IPS DF 4.7 (cell line): ENCODE results near the gene HEXIM1.

Source experiments
- DNase-seq: peaks from one replicate; pipeline ENCODE4 v3.0.0-alpha.2; 2013; ENCODE audit warnings: low spot score; ENCODE audit errors: extremely low read depth

The HEXIM1 gene

DNA sequence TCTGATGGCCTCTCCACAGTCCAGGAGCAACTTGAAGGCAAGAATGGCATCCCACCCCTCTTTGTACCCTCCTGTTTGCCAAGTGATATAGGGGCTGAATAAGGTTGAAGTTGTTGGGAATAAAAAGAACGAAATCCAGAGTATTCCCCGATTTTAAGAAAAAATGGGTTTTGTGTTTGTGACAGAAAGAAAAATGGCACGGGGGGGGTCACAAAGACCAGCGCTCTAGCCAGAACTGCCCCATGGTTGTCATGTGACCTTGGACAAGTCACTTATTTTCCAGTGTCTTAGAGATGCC, 1.7 kb upstream of the HEXIM1 start:
- no peak for DNase-seq

- DNase-seq: no peak
These were observed 1.2 kb upstream of the HEXIM1 start for GRCh38 chr17:45146890-45147580.

- DNase-seq: no peak
These were observed 593 bp upstream of the HEXIM1 start for GRCh38 chr17:45147581-45148182.

- no peak for DNase-seq
These were observed 878 bp downstream of the HEXIM1 start for GRCh38 chr17:45149037-45149668.

DNA sequence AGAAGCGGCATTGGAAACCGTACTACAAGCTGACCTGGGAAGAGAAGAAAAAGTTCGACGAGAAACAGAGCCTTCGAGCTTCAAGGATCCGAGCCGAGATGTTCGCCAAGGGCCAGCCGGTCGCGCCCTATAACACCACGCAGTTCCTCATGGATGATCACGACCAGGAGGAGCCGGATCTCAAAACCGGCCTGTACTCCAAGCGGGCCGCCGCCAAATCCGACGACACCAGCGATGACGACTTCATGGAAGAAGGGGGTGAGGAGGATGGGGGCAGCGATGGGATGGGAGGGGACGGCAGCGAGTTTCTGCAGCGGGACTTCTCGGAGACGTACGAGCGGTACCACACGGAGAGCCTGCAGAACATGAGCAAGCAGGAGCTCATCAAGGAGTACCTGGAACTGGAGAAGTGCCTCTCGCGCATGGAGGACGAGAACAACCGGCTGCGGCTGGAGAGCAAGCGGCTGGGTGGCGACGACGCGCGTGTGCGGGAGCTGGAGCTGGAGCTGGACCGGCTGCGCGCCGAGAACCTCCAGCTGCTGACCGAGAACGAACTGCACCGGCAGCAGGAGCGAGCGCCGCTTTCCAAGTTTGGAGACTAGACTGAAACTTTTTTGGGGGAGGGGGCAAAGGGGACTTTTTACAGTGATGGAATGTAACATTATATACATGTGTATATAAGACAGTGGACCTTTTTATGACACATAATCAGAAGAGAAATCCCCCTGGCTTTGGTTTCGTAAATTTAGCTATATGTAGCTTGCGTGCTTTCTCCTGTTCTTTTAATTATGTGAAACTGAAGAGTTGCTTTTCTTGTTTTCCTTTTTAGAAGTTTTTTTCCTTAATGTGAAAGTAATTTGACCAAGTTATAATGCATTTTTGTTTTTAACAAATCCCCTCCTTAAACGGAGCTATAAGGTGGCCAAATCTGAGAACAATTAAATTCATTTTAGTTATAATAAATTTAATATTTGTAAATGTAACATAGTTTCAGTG, 1.7 kb downstream of the HEXIM1 start:
- no peak for DNase-seq

DNA sequence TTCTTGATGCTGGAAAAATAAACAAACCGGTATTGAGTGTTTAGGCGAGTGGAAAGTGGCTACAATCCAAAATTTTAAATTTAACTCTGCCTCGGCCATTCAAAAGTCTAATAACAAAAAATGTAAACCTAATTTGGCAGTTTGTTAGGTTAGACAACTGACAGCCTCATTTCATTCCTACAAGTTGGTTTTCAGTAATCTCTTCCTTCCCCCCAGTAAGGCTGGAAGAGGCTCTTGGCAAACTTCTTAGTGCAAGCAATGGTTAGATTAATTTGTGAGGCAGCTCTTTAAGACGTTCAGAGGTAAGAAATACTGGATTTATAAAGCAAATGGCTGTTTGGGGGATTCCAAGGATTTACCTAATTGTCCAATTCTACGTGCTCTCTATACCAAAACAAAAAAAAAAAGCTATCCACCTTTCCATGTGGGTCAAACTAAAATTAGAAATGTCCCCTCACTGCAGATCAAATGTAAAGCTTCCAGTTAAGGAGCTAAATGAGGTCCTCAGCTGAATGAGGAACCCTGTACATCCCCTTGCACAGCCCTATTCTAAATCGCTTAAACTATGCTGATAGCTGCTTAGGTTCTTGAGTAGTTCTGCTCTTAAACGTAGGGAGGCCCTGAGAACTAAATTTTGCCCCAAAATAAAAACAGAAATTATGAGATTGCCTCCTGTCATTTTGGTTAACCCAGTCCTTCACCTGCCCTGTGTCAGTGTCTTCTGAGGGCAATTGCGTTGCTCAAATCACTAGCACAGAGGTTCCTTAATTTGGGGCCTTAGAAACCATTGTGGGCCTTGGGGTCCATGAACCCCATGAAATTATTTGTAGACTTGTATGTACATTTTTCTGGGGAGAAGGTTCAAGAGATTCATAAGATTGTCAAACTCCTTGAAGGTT, 2.9 kb downstream of the HEXIM1 start:
- no peak for DNase-seq

DNA sequence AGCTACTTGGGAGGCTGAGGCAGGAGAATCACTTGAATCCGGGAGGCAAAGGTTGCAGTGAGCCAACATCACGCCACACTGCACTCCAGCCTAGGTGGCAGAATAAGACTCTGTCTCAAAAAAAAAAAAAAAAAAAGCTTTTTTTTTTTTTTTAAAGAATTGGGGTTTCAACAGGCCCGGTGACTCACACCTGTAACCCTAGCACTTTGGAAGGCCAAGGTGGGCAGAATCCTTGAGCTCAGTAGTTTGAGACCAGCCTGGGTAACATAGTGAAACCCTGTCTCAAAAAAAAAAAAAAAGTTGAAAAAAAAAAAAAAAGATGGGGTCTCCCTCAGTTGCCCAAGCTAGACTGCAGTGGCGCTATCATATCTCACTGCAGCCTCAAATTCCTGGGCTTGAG, 6.8 kb downstream of the HEXIM1 start:
- no peak for DNase-seq

- DNase-seq: no peak
These were observed 7.2 kb downstream of the HEXIM1 start for GRCh38 chr17:45155483-45155882.

DNA sequence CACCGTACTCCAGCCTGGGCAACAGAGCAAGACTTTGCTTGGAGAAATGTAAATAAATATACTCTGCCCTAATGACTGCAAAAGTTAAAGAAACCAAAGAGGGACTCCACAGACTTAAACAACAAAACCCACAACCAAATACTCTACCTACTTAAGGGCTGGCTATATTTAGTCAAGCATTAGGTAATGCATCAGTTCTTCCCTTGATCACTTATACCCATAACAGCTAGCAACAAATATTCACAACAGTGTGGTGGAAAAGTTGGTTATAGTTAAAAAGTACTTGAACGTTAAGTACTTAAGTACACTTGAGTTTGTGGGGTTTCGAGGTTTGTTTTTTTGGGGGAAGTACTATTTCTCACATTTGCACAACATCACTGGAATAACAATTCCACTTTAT, 8.0 kb downstream of the HEXIM1 start:
- DNase-seq: no peak

- DNase-seq: no peak
These were observed 12.4 kb downstream of the HEXIM1 start for GRCh38 chr17:45160447-45161287.

GRCh38 chr17:45161288-45162024, 13.2 kb downstream of the HEXIM1 start, which contains the start of gene HEXIM2:
Gene HEXIM2, plus strand, starts transcription at chr17:45161875. Its CDS starts 919 bp downstream, at chr17:45162794.
- DNase-seq: peak; percentile 99

- DNase-seq: no peak
These were observed 13.9 kb downstream of the HEXIM1 start for GRCh38 chr17:45162025-45162687.

DNA sequence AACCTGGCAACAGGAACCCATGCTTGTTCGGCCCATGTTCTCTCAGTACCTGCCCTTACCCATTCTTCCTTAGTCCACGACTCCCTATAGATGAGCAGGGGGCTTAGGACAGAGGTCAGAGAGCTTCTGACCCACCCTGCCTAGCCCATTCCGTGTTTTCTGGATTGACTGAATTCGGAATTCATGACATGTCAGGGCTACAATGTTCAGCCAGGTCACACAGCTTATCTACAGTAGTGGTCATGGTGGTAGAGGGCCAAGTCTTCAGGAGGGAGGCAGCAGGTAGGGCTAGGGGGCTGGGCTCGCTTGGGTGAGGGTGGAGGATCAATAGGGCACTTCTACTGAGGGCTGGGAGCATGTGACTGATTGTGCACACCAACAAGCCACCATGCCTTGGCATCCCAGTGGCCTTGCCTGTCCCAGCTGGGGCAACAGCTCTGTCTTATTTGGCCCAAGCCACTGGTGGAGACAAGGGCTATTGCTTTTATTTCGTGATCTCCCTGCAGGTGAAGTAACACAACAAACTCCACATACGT, 16.5 kb downstream of the HEXIM1 start:
- no peak for DNase-seq

- no peak for DNase-seq
These were observed 20.9 kb downstream of the HEXIM1 start for GRCh38 chr17:45168991-45169752.

- no peak for DNase-seq
These were observed 22.1 kb downstream of the HEXIM1 start for GRCh38 chr17:45170280-45170930.

- no peak for DNase-seq
These were observed 22.7 kb downstream of the HEXIM1 start for GRCh38 chr17:45170931-45171337.
